H1 (cell line): ENCODE data around the gene RPL28. TPM values are rescaled to one million over a fixed set of nuclear protein-coding genes. Genes with fewer than 3 reads are reported as not detected.

Experiments
- CTCF ChIA-PET: fragments of 300-600 bp; sonication (Branson Sonifier 250); formaldehyde crosslinking; loops from one replicate; lab custom pipeline; 2021; ENCODE audit not compliant: partially characterized antibody; lab: Charles Lee
- POLR2A ChIA-PET: fragments of 300-600 bp; sonication (Branson Sonifier 250); formaldehyde crosslinking; loops from one replicate; lab custom pipeline; 2021; ENCODE audit warnings: inconsistent platforms; ENCODE audit not compliant: partially characterized antibody; lab: Charles Lee
- DNase-seq, 2 experiments: peaks; one replicate each; pipeline versions ENCODE4 v3.0.0 to v3.0.0-alpha.2; 2010 to 2022; ENCODE audit warnings: low spot score in 2 of 2, low read depth in 1 of 2, mixed read lengths in 1 of 2
- FAIRE-seq: peaks from 2 replicates; lab custom pipeline; 2011; peaks lifted over from hg19 to GRCh38; lab: Jason Lieb, UNC
- H2AFZ ChIP-seq: 2 replicates; pipeline ENCODE4 v1.8.1; 2012; ENCODE audit warnings: low read length, inconsistent platforms
- H2AK5ac ChIP-seq: 2 replicates; pipeline ENCODE4 v1.6.1; 2013; ENCODE audit warnings: low read depth, low read length
- H2BK120ac ChIP-seq: replicated peaks from 2 replicates; pipeline ENCODE3; 2013; ENCODE audit warnings: low read depth, low read length, inconsistent platforms
- H2BK12ac ChIP-seq: 2 replicates; pipeline ENCODE4 v1.6.1; 2013; ENCODE audit warnings: low read depth, low read length
- H2BK15ac ChIP-seq: 2 replicates; pipeline ENCODE4 v1.6.1; 2013; ENCODE audit warnings: low read length
- H2BK20ac ChIP-seq: 2 replicates; pipeline ENCODE4 v1.6.1; 2013; ENCODE audit warnings: low read length
- H2BK5ac ChIP-seq: 2 replicates; pipeline ENCODE4 v1.6.1; 2013; ENCODE audit warnings: low read depth, low read length
- H3K14ac ChIP-seq: 2 replicates; pipeline ENCODE4 v1.6.1; 2013; ENCODE audit warnings: inconsistent platforms; ENCODE audit not compliant: insufficient read length
- H3K18ac ChIP-seq: 2 replicates; pipeline ENCODE4 v1.6.1; 2013; ENCODE audit warnings: low read length; ENCODE audit errors: extremely low read depth
- H3K23ac ChIP-seq: 2 replicates; pipeline ENCODE4 v1.6.1; 2013; ENCODE audit warnings: inconsistent platforms; ENCODE audit not compliant: insufficient read length
- H3K23me2 ChIP-seq: 2 replicates; pipeline ENCODE4 v1.6.1; 2013; ENCODE audit warnings: low read depth, low read length
- H3K27ac ChIP-seq: 2 replicates; pipeline ENCODE4 v1.6.1; 2011; ENCODE audit warnings: low read depth, low read length, inconsistent platforms
- H3K27me3 ChIP-seq, 4 experiments: replicated peaks in 1 of 4; 1 replicate in 1 of 4; 2 replicates in 3 of 4; pipeline versions ENCODE4 v1.6.1 to v1.8.1; 2011 to 2013; ENCODE audit warnings: low read length in 3 of 4, mild to moderate bottlenecking in 3 of 4, inconsistent platforms in 2 of 4, mixed read lengths in 2 of 4, moderate library complexity in 1 of 4; ENCODE audit not compliant: control insufficient read depth in 3 of 4, insufficient read depth in 3 of 4; ENCODE audit errors: extremely low read depth in 1 of 4
- H3K36me3 ChIP-seq, 4 experiments: 2 replicates each; pipeline versions ENCODE4 v1.6.1 to v1.8.1; 2011 to 2013; ENCODE audit warnings: mild to moderate bottlenecking in 4 of 4, low read length in 3 of 4, moderate library complexity in 2 of 4, control low read depth in 1 of 4, inconsistent platforms in 1 of 4; ENCODE audit not compliant: insufficient read depth in 4 of 4, control insufficient read depth in 2 of 4
- H3K4ac ChIP-seq: replicated peaks from 2 replicates; pipeline ENCODE3; 2013; ENCODE audit warnings: low read length, low read depth, mixed read lengths, inconsistent platforms; ENCODE audit not compliant: insufficient read length
- H3K4me1 ChIP-seq, 4 experiments: replicated peaks in 1 of 4; 1 replicate in 1 of 4; 2 replicates in 3 of 4; pipeline versions ENCODE4 v1.6.1 to v1.8.1; 2011 to 2013; ENCODE audit warnings: low read length in 3 of 4, inconsistent platforms in 2 of 4, mixed read lengths in 1 of 4; ENCODE audit not compliant: insufficient read depth in 4 of 4, control insufficient read depth in 3 of 4
- H3K4me2 ChIP-seq, 2 experiments: 2 replicates each; pipeline versions ENCODE4 v1.6.1 to v1.8.1; 2011 to 2013; ENCODE audit warnings: low read depth in 2 of 2, low read length in 2 of 2, control low read depth in 1 of 2, inconsistent platforms in 1 of 2, mild to moderate bottlenecking in 1 of 2; ENCODE audit not compliant: insufficient read depth in 1 of 2
- H3K4me3 ChIP-seq, 4 experiments: fragments of 200-600, 300-600 bp in 1 of 4; sonication (generic), shearing (Covaris generic), sonication (Bioruptor Twin) in 1 of 4; 2 replicates each; pipeline versions ENCODE4 v1.5.1 to v1.8.1; 2011 to 2016; ENCODE audit warnings: low read length in 4 of 4, low read depth in 3 of 4, control low read depth in 2 of 4, inconsistent platforms in 2 of 4, mild to moderate bottlenecking in 2 of 4, mixed read lengths in 1 of 4, moderate library complexity in 1 of 4; ENCODE audit not compliant: insufficient read depth in 2 of 4; ENCODE audit errors: extremely low read depth in 1 of 4
- H3K56ac ChIP-seq: replicated peaks from 2 replicates; pipeline ENCODE3; 2013; ENCODE audit warnings: low read depth, mild to moderate bottlenecking, mixed read lengths, low read length, inconsistent platforms; ENCODE audit not compliant: insufficient read length
- H3K79me1 ChIP-seq: 2 replicates; pipeline ENCODE4 v1.6.1; 2013; ENCODE audit warnings: low read depth, low read length, control low read depth
- H3K79me2 ChIP-seq, 2 experiments: 2 replicates each; pipeline versions ENCODE4 v1.6.1 to v1.8.1; 2012 to 2013; ENCODE audit warnings: low read length in 2 of 2, mild to moderate bottlenecking in 2 of 2, inconsistent platforms in 1 of 2; ENCODE audit not compliant: insufficient read depth in 2 of 2, control insufficient read depth in 1 of 2
- H3K9ac ChIP-seq, 4 experiments: replicated peaks in 1 of 4; 1 replicate in 1 of 4; 2 replicates in 3 of 4; pipeline versions ENCODE4 v1.6.1 to v1.8.1; 2011 to 2013; ENCODE audit warnings: low read depth in 3 of 4, low read length in 3 of 4, control low read depth in 2 of 4, mild to moderate bottlenecking in 2 of 4, moderate library complexity in 2 of 4, inconsistent platforms in 1 of 4; ENCODE audit errors: extremely low read depth in 1 of 4
- H3K9me3 ChIP-seq, 2 experiments: 2 replicates each; pipeline versions ENCODE4 v1.6.1 to v1.8.1; 2012 to 2013; ENCODE audit warnings: mild to moderate bottlenecking in 2 of 2, moderate library complexity in 2 of 2, control low read depth in 1 of 2, inconsistent platforms in 1 of 2, low read depth in 1 of 2, low read length in 1 of 2, mixed read lengths in 1 of 2; ENCODE audit not compliant: insufficient read depth in 2 of 2
- H4K20me1 ChIP-seq, 2 experiments: replicated peaks in 1 of 2; 2 replicates each; pipeline versions ENCODE3 to v1.8.1; 2011 to 2013; ENCODE audit warnings: inconsistent platforms in 2 of 2, low read length in 2 of 2, mild to moderate bottlenecking in 1 of 2; ENCODE audit not compliant: insufficient read depth in 2 of 2, control insufficient read depth in 1 of 2
- H4K5ac ChIP-seq: 2 replicates; pipeline ENCODE4 v1.6.1; 2013; ENCODE audit warnings: low read length, low read depth, mixed read lengths, inconsistent platforms; ENCODE audit not compliant: insufficient read length
- H4K8ac ChIP-seq: 2 replicates; pipeline ENCODE4 v1.8.0; 2013; ENCODE audit warnings: mild to moderate bottlenecking, moderate library complexity, low read length, inconsistent platforms; ENCODE audit not compliant: insufficient read depth; ENCODE audit errors: extremely low read depth
- H4K91ac ChIP-seq: replicated peaks from 2 replicates; pipeline ENCODE3; 2013; ENCODE audit warnings: low read length, mixed read lengths, inconsistent platforms; ENCODE audit not compliant: insufficient read length
- ASH2L ChIP-seq: fragments of 200-600, 300-600 bp; sonication (generic); IDR thresholded peaks from one replicate; pipeline ENCODE4 v1.7.1; 2017; ENCODE audit warnings: low read length
- BCL11A ChIP-seq, 2 experiments: IDR thresholded peaks; one replicate each; pipeline ENCODE4 v1.6.1; 2011; ENCODE audit warnings: low read depth in 2 of 2, low read length in 2 of 2, mild to moderate bottlenecking in 2 of 2
- CREB1 ChIP-seq: IDR thresholded peaks from 2 replicates; pipeline ENCODE4 v1.6.1; 2012; ENCODE audit warnings: inconsistent platforms
- PHF8 ChIP-seq: fragments of 200-600 bp; sonication (generic); conservative IDR thresholded peaks from 2 replicates; pipeline ENCODE4 v1.7.1; 2012; ENCODE audit warnings: low read depth, mild to moderate bottlenecking, inconsistent platforms, low read length, moderate library complexity
- POLR2A ChIP-seq, 2 experiments: IDR thresholded peaks; 1 replicate in 1 of 2; 2 replicates in 1 of 2; pipeline ENCODE4 v1.6.1; 2011; ENCODE audit warnings: low read depth in 2 of 2, low read length in 2 of 2, mild to moderate bottlenecking in 2 of 2; ENCODE audit errors: control extremely low read depth in 1 of 2
- POLR2AphosphoS5 ChIP-seq: IDR thresholded peaks from 2 replicates; pipeline ENCODE4 v1.6.1; 2011; ENCODE audit warnings: low read depth, low read length
- RNF2 ChIP-seq: fragments of 200-900, 300-1000 bp; sonication (generic); IDR thresholded peaks from 2 replicates; pipeline ENCODE4 v1.7.1; 2016; ENCODE audit warnings: borderline replicate concordance, low read depth, mild to moderate bottlenecking, antibody characterized with exemption, low read length; ENCODE audit not compliant: poor library complexity, severe bottlenecking; ENCODE audit errors: missing control alignments
- SP1 ChIP-seq: IDR thresholded peaks from 2 replicates; pipeline ENCODE4 v1.6.1; 2011; ENCODE audit warnings: low read depth, low read length
- WGBS, 2 experiments: shearing (Covaris generic) in 1 of 2; methylation state at CpG; one replicate each; pipeline versions ENCODE4 v1.1.6 to v1.1.7; 2013 to 2015; ENCODE audit warnings: low lambda C conversion rate in 2 of 2, mixed read lengths in 2 of 2, inconsistent platforms in 1 of 2, low coverage in 1 of 2, missing lambda C conversion rate in 1 of 2; ENCODE audit not compliant: insufficient replicate concordance in 2 of 2, insufficient coverage in 1 of 2, insufficient read length in 1 of 2; ENCODE audit errors: extremely low coverage in 1 of 2, missing lambda C conversion rate in 1 of 2; 5-methylcytosine and 5-hydroxymethylcytosine counted together
- polyA plus RNA-seq, 7 experiments: library from polyadenylated mRNA; depleted of rRNA in 3 of 7; stranded (reverse) in 5 of 7; unstranded in 2 of 7; fragments of >200 nt in 5 of 7; fragments of 200-250 nt in 2 of 7; gene quantifications; 1 replicate in 5 of 7; 2 replicates in 1 of 7; 4 replicates in 1 of 7; pipeline versions ENCODE4 v1.2.1 to v1.2.3, GENCODE V29; 2011 to 2013; ENCODE audit warnings: missing spikeins in 2 of 7, mixed read lengths in 2 of 7
- total RNA-seq: library from RNA; stranded (reverse); fragmentation: NEBNext Ultra II Directional; extraction: Animal tissue kit (Norgen Biotek cat#: 25700); gene quantifications from 2 replicates; pipeline ENCODE4 v1.2.1, GENCODE V29; 2021
- TF ChIP-seq, protein P1 (sequence below), 3 experiments: IDR thresholded peaks; 1 replicate in 2 of 3; 2 replicates in 1 of 3; pipeline versions ENCODE4 v1.5.1 to v1.6.1; 2011; ENCODE audit warnings: low read length in 3 of 3, mild to moderate bottlenecking in 3 of 3, inconsistent platforms in 2 of 3, low read depth in 1 of 3, moderate library complexity in 1 of 3; ENCODE audit not compliant: insufficient read depth in 1 of 3; ENCODE audit errors: control extremely low read depth in 1 of 3

RPL28 gene
- total and polyA plus RNA-seq, 2 of the 8 experiments (the other 6 are each of a cell fraction or from before 2014, with no cell fraction given), result 2,123 to 8,402 TPM

DNA sequence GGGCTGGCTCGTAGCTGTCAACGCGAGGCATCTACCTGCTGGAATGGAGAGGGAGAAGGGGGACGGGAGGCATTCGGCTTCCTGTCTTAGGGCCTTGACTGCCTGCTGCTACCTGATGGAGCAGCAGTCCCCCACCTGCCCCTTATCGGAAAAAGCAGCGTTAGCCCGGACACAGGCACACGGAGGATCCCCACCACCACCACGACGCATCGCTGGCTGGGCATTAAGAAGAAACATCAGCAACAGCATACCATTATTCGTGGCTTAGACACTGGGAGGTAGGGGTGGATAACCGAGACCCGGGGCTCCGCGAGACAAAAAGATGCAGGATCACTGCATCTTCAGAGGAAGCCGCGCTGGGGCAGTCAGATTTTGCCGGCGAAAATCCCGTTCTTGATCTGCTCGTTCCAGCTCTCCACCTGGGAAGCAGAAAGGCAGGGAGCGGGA, 32.4 kb upstream of the RPL28 start:
- no peak overlapping the region for H2AFZ ChIP-seq
- CTCF ChIA-PET, result interaction anchor here (1.2 to 1.7 kb wide), 2 partner anchors 32 to 70 kb away, joined by 3 to 4 read pairs; partner anchors contain the start of gene BRSK1

More for the DNA sequence above, 32.4 kb upstream of the RPL28 start:
- Histone ChIP-seq H3K27me3 (peaks cover 17 to 56% (median 44%) of the 10 kb centered on the region in 4 experiments), H3K9me3 (no peaks in the 10 kb centered on the region), H3K4me3 (peak overlapping the region; percentile 32 to 66 (median 50)), H3K4ac (peak overlapping the region; percentile 49), H4K20me1 (peaks cover 0 to 10% of the 10 kb centered on the region in 2 experiments), H4K5ac (no peak overlapping the region), H2BK15ac (peak overlapping the region; percentile 88; the same call in 1 of the 2 replicates), H3K36me3 (peaks cover 0 to 11% (median 0%) of the 10 kb centered on the region in 4 experiments; a peak in 1 of 8 replicates), H3K4me1 (peaks cover 4 to 32% (median 17%) of the 10 kb centered on the region in 4 experiments), H3K79me1 (no peaks in the 10 kb centered on the region), H3K56ac (no peak overlapping the region), H2AK5ac (no peak overlapping the region), H2BK5ac (no peak overlapping the region)
- FAIRE-seq, result no peak
- TF ChIP-seq ASH2L (no peak), POLR2AphosphoS5 (0 out of 2 replicates have a peak, but pooled peaks have one; percentile 26), PHF8 (no peak), POLR2A (IDR thresholded peaks at IDR 0.05; ENCODE audit: control extremely low read depth in 1 of 2, low read depth in 2 of 2, low read length in 2 of 2) (peak in 1 of 2 experiments; percentile 26; a peak in 1 of 3 replicates), BCL11A (IDR thresholded peaks at IDR 0.05; ENCODE audit: low read depth in 2 of 2, low read length in 2 of 2) (no peak), SP1 (no peak), RNF2 (no peak), CREB1 (no peak)
- TF ChIP-seq, protein P1, sequence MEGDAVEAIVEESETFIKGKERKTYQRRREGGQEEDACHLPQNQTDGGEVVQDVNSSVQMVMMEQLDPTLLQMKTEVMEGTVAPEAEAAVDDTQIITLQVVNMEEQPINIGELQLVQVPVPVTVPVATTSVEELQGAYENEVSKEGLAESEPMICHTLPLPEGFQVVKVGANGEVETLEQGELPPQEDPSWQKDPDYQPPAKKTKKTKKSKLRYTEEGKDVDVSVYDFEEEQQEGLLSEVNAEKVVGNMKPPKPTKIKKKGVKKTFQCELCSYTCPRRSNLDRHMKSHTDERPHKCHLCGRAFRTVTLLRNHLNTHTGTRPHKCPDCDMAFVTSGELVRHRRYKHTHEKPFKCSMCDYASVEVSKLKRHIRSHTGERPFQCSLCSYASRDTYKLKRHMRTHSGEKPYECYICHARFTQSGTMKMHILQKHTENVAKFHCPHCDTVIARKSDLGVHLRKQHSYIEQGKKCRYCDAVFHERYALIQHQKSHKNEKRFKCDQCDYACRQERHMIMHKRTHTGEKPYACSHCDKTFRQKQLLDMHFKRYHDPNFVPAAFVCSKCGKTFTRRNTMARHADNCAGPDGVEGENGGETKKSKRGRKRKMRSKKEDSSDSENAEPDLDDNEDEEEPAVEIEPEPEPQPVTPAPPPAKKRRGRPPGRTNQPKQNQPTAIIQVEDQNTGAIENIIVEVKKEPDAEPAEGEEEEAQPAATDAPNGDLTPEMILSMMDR (IDR thresholded peaks at IDR 0.05; ENCODE audit: control extremely low read depth in 1 of 3, insufficient read depth in 1 of 3, low read depth in 1 of 3, low read length in 3 of 3), result 0 out of 4 replicates have a peak, but pooled peaks of 1 of the 3 experiments have one; percentile 0
- TF ChIP-seq, all 59 proteins: peak for 3
- H3K18ac ChIP-seq, result no peak overlapping the region; the same call in 1 of the 2 replicates
- H3K23me2 ChIP-seq, result peaks cover 12% of the 10 kb centered on the region; the same call in 1 of the 2 replicates
- H4K8ac ChIP-seq, result no peak overlapping the region; the same call in 1 of the 2 replicates
- H3K14ac ChIP-seq, result no peak overlapping the region
- H4K91ac ChIP-seq, result no peak overlapping the region
- DNase-seq, result no peak
- no peak overlapping the region for H2BK120ac ChIP-seq
- POLR2A ChIA-PET, result interaction anchor here (1.2 to 7.9 kb wide), 9 partner anchors 9 to 71 kb away, joined by 3 to 58 read pairs (median 5); partner anchors contain the start of genes GARIN5B, IL11 and KMT5C
- H3K4me2 ChIP-seq, result peak overlapping the region; percentile 88 to 96
- no peak overlapping the region; a peak in 2 of 7 replicates for H3K9ac ChIP-seq
- WGBS, 2 experiments, result 13% methylated on average over 23 of the region's 24 CpGs; no CpG with 5 or more reads in 1 of the 2 experiments
- peak overlapping the region; percentile 90; the same call in 1 of the 2 replicates for H2BK12ac ChIP-seq
- no peak overlapping the region for H3K27ac ChIP-seq
- no peak overlapping the region for H2BK20ac ChIP-seq
- no peak overlapping the region for H3K23ac ChIP-seq
- H3K79me2 ChIP-seq, result no peaks in the 10 kb centered on the region
